Rectal smooth muscle tissue (tissue), 1 donor: ENCODE measurements around the gene PPP1R1C.
"Not testable (repeated sequence)": the region's sequence is repeated elsewhere in the genome, so short reads cannot be mapped to it uniquely, and the experiment has no call there.

ENCODE experiments used
- H3K27ac ChIP-seq: one replicate; pipeline ENCODE4 v1.7.0; 2013; ENCODE audit warnings: low read depth, low read length, inconsistent platforms
- H3K27me3 ChIP-seq: one replicate; pipeline ENCODE4 v1.7.0; 2013; ENCODE audit warnings: low read length; ENCODE audit not compliant: control insufficient read depth, insufficient read depth
- H3K36me3 ChIP-seq: one replicate; pipeline ENCODE4 v1.7.0; 2013; ENCODE audit warnings: low read length; ENCODE audit not compliant: control insufficient read depth, insufficient read depth
- H3K4me1 ChIP-seq: one replicate; pipeline ENCODE4 v1.7.0; 2013; ENCODE audit warnings: low read length; ENCODE audit not compliant: control insufficient read depth, insufficient read depth
- H3K4me3 ChIP-seq: one replicate; pipeline ENCODE4 v1.7.0; 2013; ENCODE audit warnings: low read length
- H3K9ac ChIP-seq: one replicate; pipeline ENCODE4 v1.7.0; 2013; ENCODE audit warnings: low read length

Gene PPP1R1C

GRCh38 chr2:181954538-181954883, 31.1 kb upstream of the PPP1R1C start:
- no peak overlapping the region for H3K4me3 ChIP-seq
- H3K4me1 ChIP-seq, result no peaks in the 10 kb centered on the region
- no peaks in the 10 kb centered on the region for H3K27me3 ChIP-seq
- H3K36me3 ChIP-seq, result no peaks in the 10 kb centered on the region
- no peak overlapping the region for H3K27ac ChIP-seq
- H3K9ac ChIP-seq, result no peak overlapping the region

- H3K27me3 ChIP-seq, result no peaks in the 10 kb centered on the region
- no peak overlapping the region for H3K9ac ChIP-seq
- no peak overlapping the region for H3K4me3 ChIP-seq
- H3K36me3 ChIP-seq, result no peaks in the 10 kb centered on the region
- H3K4me1 ChIP-seq, result no peaks in the 10 kb centered on the region
- no peak overlapping the region for H3K27ac ChIP-seq
Observed at GRCh38 chr2:181955010-181955409, 30.6 kb upstream of the PPP1R1C start.

- H3K36me3 ChIP-seq, H3K4me1 ChIP-seq, H3K4me3 ChIP-seq, H3K27me3 ChIP-seq, H3K27ac ChIP-seq, H3K9ac ChIP-seq: not testable (repeated sequence)
Observed at GRCh38 chr2:181955866-181956265, 29.8 kb upstream of the PPP1R1C start.

GRCh38 chr2:181957668-181958067, 28.0 kb upstream of the PPP1R1C start:
- H3K27me3 ChIP-seq, result no peaks in the 10 kb centered on the region
- H3K9ac ChIP-seq, result no peak overlapping the region
- no peak overlapping the region for H3K27ac ChIP-seq
- H3K4me1 ChIP-seq, result no peaks in the 10 kb centered on the region
- no peak overlapping the region for H3K4me3 ChIP-seq
- no peaks in the 10 kb centered on the region for H3K36me3 ChIP-seq

- H3K4me3 ChIP-seq, result no peak overlapping the region
- no peaks in the 10 kb centered on the region for H3K36me3 ChIP-seq
- no peaks in the 10 kb centered on the region for H3K4me1 ChIP-seq
- H3K27ac ChIP-seq, result no peak overlapping the region
- no peaks in the 10 kb centered on the region for H3K27me3 ChIP-seq
- H3K9ac ChIP-seq, result no peak overlapping the region
Observed at GRCh38 chr2:181958726-181959125, 26.9 kb upstream of the PPP1R1C start.

GRCh38 chr2:181959508-181959907, 26.1 kb upstream of the PPP1R1C start:
- H3K36me3 ChIP-seq, result no peaks in the 10 kb centered on the region
- H3K4me3 ChIP-seq, result no peak overlapping the region
- no peaks in the 10 kb centered on the region for H3K27me3 ChIP-seq
- no peaks in the 10 kb centered on the region for H3K4me1 ChIP-seq
- H3K9ac ChIP-seq, result no peak overlapping the region
- H3K27ac ChIP-seq, result no peak overlapping the region

GRCh38 chr2:181961167-181961566, 24.5 kb upstream of the PPP1R1C start:
- H3K36me3 ChIP-seq, H3K27me3 ChIP-seq, H3K27ac ChIP-seq, H3K4me3 ChIP-seq, H3K4me1 ChIP-seq, H3K9ac ChIP-seq: not testable (repeated sequence)

GRCh38 chr2:181962142-181962541, 23.5 kb upstream of the PPP1R1C start:
- no peaks in the 10 kb centered on the region for H3K4me1 ChIP-seq
- no peak overlapping the region for H3K27ac ChIP-seq
- no peaks in the 10 kb centered on the region for H3K27me3 ChIP-seq

GRCh38 chr2:181970160-181970794, 15.4 kb upstream of the PPP1R1C start:
- H3K4me3 ChIP-seq, result no peak overlapping the region
- H3K27me3 ChIP-seq, result no peaks in the 10 kb centered on the region
- H3K9ac ChIP-seq, result no peak overlapping the region
- H3K27ac ChIP-seq, result no peak overlapping the region
- no peaks in the 10 kb centered on the region for H3K36me3 ChIP-seq
- no peaks in the 10 kb centered on the region for H3K4me1 ChIP-seq

More at GRCh38 chr2:181962142-181962541, 23.5 kb upstream of the PPP1R1C start:
- no peaks in the 10 kb centered on the region for H3K36me3 ChIP-seq
- H3K9ac ChIP-seq, result no peak overlapping the region
- no peak overlapping the region for H3K4me3 ChIP-seq

GRCh38 chr2:181971032-181971431, 14.6 kb upstream of the PPP1R1C start:
- Histone ChIP-seq H3K36me3 (no peaks in the 10 kb centered on the region), H3K27me3 (no peaks in the 10 kb centered on the region), H3K4me1 (no peaks in the 10 kb centered on the region), H3K4me3 (no peak overlapping the region), H3K27ac (no peak overlapping the region), H3K9ac (no peak overlapping the region)

GRCh38 chr2:181972431-181973170, 13.1 kb upstream of the PPP1R1C start:
- no peaks in the 10 kb centered on the region for H3K27me3 ChIP-seq
- no peak overlapping the region for H3K27ac ChIP-seq

GRCh38 chr2:181973171-181973783, 12.4 kb upstream of the PPP1R1C start:
- Histone ChIP-seq H3K4me1 (no peaks in the 10 kb centered on the region), H3K27me3 (no peaks in the 10 kb centered on the region), H3K27ac (no peak overlapping the region), H3K9ac (no peak overlapping the region), H3K4me3 (no peak overlapping the region), H3K36me3 (no peaks in the 10 kb centered on the region)

More at GRCh38 chr2:181972431-181973170, 13.1 kb upstream of the PPP1R1C start:
- Histone ChIP-seq H3K9ac (no peak overlapping the region), H3K36me3 (no peaks in the 10 kb centered on the region), H3K4me1 (no peaks in the 10 kb centered on the region), H3K4me3 (no peak overlapping the region)
